Liver (tissue), 9 donors: ENCODE results near the gene CLMN. TPM values are rescaled to one million over a fixed set of nuclear protein-coding genes. Genes with fewer than 3 reads are reported as not detected.

Experiments used
- DNase-seq: peaks from one replicate; pipeline ENCODE4 v3.0.0-alpha.2; 2017; ENCODE audit warnings: low spot score
- H3K27ac ChIP-seq, 2 donors: one replicate each; pipeline ENCODE4 v1.7.0; 2013; ENCODE audit warnings: inconsistent platforms in 2 of 2, low read length in 2 of 2, control low read depth in 1 of 2, low read depth in 1 of 2, mild to moderate bottlenecking in 1 of 2
- H3K27me3 ChIP-seq, 4 donors: one replicate each; pipeline versions ENCODE4 v1.6.1 to v1.7.0; 2013; ENCODE audit warnings: low read length in 3 of 4, inconsistent platforms in 1 of 4, mild to moderate bottlenecking in 1 of 4, moderate library complexity in 1 of 4; ENCODE audit not compliant: control insufficient read depth in 4 of 4, insufficient read depth in 4 of 4
- H3K36me3 ChIP-seq, 4 donors: one replicate each; pipeline versions ENCODE4 v1.6.1 to v1.7.0; 2013; ENCODE audit warnings: low read length in 3 of 4, mild to moderate bottlenecking in 3 of 4, low read depth in 1 of 4, moderate library complexity in 1 of 4; ENCODE audit not compliant: control insufficient read depth in 4 of 4, insufficient read depth in 3 of 4
- H3K4me1 ChIP-seq, 4 donors: one replicate each; pipeline versions ENCODE4 v1.6.1 to v1.7.0; 2013; ENCODE audit warnings: low read length in 3 of 4, mild to moderate bottlenecking in 3 of 4, moderate library complexity in 1 of 4; ENCODE audit not compliant: control insufficient read depth in 4 of 4, insufficient read depth in 4 of 4
- H3K4me3 ChIP-seq, 3 donors: one replicate each; pipeline versions ENCODE4 v1.6.1 to v1.7.0; 2013; ENCODE audit warnings: low read length in 3 of 3, control low read depth in 1 of 3, low read depth in 1 of 3, mild to moderate bottlenecking in 1 of 3
- H3K9ac ChIP-seq, 2 donors: one replicate each; pipeline ENCODE4 v1.7.0; 2013; ENCODE audit warnings: low read length in 2 of 2, mild to moderate bottlenecking in 2 of 2, moderate library complexity in 2 of 2, control low read depth in 1 of 2, low read depth in 1 of 2
- H3K9me3 ChIP-seq, 4 donors: one replicate each; pipeline versions ENCODE4 v1.6.1 to v1.7.0; 2013; ENCODE audit warnings: low read length in 3 of 4; ENCODE audit not compliant: control insufficient read depth in 4 of 4
- ATF3 ChIP-seq: IDR thresholded peaks from 2 replicates; pipeline ENCODE4 v1.6.1; 2016; ENCODE audit warnings: antibody characterized with exemption
- EGR1 ChIP-seq, 2 donors: IDR thresholded peaks; 2 replicates each; pipeline ENCODE4 v1.6.1; 2016 to 2018; ENCODE audit warnings: antibody characterized with exemption in 2 of 2, low read depth in 2 of 2
- FOXA1 ChIP-seq: IDR thresholded peaks from 2 replicates; pipeline ENCODE4 v1.6.1; 2016; ENCODE audit warnings: antibody characterized with exemption
- FOXA2 ChIP-seq: IDR thresholded peaks from 2 replicates; pipeline ENCODE4 v1.6.1; 2016; ENCODE audit warnings: antibody characterized with exemption
- GABPA ChIP-seq, 2 donors: IDR thresholded peaks in 1 of 2; conservative IDR thresholded peaks in 1 of 2; 2 replicates each; pipeline ENCODE4 v1.6.1; 2016; ENCODE audit warnings: antibody characterized with exemption in 2 of 2, mild to moderate bottlenecking in 1 of 2, moderate library complexity in 1 of 2
- HNF4A ChIP-seq, 2 donors: conservative IDR thresholded peaks; 2 replicates each; pipeline ENCODE4 v1.6.1; 2016; ENCODE audit warnings: antibody characterized with exemption in 2 of 2, mild to moderate bottlenecking in 2 of 2
- HNF4G ChIP-seq: IDR thresholded peaks from 2 replicates; pipeline ENCODE4 v1.6.1; 2016; ENCODE audit warnings: antibody characterized with exemption
- JUND ChIP-seq, 2 donors: IDR thresholded peaks; 2 replicates each; pipeline ENCODE4 v1.6.1; 2016; ENCODE audit warnings: antibody characterized with exemption in 2 of 2
- MAX ChIP-seq: IDR thresholded peaks from 2 replicates; pipeline ENCODE4 v1.6.1; 2016; ENCODE audit warnings: antibody characterized with exemption
- RAD21 ChIP-seq, 2 donors: IDR thresholded peaks; 2 replicates each; pipeline ENCODE4 v1.6.1; 2016; ENCODE audit warnings: antibody characterized with exemption in 2 of 2, mild to moderate bottlenecking in 2 of 2
- RXRA ChIP-seq, 2 donors: IDR thresholded peaks; 2 replicates each; pipeline ENCODE4 v1.6.1; 2017 to 2018; ENCODE audit warnings: antibody characterized with exemption in 2 of 2, mild to moderate bottlenecking in 1 of 2
- SP1 ChIP-seq: IDR thresholded peaks from 2 replicates; pipeline ENCODE4 v1.6.1; 2018; ENCODE audit warnings: antibody characterized with exemption, mild to moderate bottlenecking
- TAF1 ChIP-seq: conservative IDR thresholded peaks from 2 replicates; pipeline ENCODE4 v1.6.1; 2016; ENCODE audit warnings: antibody characterized with exemption, mild to moderate bottlenecking
- YY1 ChIP-seq: IDR thresholded peaks from 2 replicates; pipeline ENCODE4 v1.6.1; 2016; ENCODE audit warnings: antibody characterized with exemption, mild to moderate bottlenecking
- WGBS: extraction: QIAGEN DNeasy Blood & Tissue Kit; methylation state at CpG from one replicate; pipeline ENCODE4 v1.1.7; 2013; 5-methylcytosine and 5-hydroxymethylcytosine counted together
- polyA plus RNA-seq, 2 donors: library from polyadenylated mRNA; stranded (reverse) in 1 of 2; unstranded in 1 of 2; fragments of 200-250 nt in 1 of 2; fragments of >200 nt in 1 of 2; fragmentation: Nextera tagmentation in 1 of 2; extraction: Ambion mirVana in 1 of 2; gene quantifications; one replicate each; pipeline versions ENCODE4 v1.2.1 to v1.2.3, GENCODE V29; 2013 to 2015
- total RNA-seq, 2 donors: library from RNA; depleted of rRNA; stranded (reverse); fragments of >200 nt; gene quantifications; one replicate each; pipeline ENCODE4 v1.2.3, GENCODE V29; 2014
- TF ChIP-seq, protein P1 (sequence below): IDR thresholded peaks from 2 replicates; pipeline ENCODE4 v1.6.1; 2016; ENCODE audit warnings: antibody characterized with exemption, mild to moderate bottlenecking
- TF ChIP-seq, protein P2 (sequence below): fragments of 150-350 bp; IDR thresholded peaks from 2 replicates; pipeline ENCODE4 v1.5.1; 2017; ENCODE audit warnings: improper control_type of control experiment, low read depth, low read length; ENCODE audit not compliant: missing input control
- TF ChIP-seq, protein P3 (sequence below): IDR thresholded peaks from 2 replicates; pipeline ENCODE4 v1.6.1; 2016; ENCODE audit warnings: antibody characterized with exemption
- donor health status: healthy.
- donor health status: healthy.
- donor health status: healthy.
- donor health status: healthy.
- donor health status: healthy.

The CLMN gene
- total and polyA plus RNA-seq, 4 donors: 6.0 to 41.1 (median 24.1) TPM

DNA sequence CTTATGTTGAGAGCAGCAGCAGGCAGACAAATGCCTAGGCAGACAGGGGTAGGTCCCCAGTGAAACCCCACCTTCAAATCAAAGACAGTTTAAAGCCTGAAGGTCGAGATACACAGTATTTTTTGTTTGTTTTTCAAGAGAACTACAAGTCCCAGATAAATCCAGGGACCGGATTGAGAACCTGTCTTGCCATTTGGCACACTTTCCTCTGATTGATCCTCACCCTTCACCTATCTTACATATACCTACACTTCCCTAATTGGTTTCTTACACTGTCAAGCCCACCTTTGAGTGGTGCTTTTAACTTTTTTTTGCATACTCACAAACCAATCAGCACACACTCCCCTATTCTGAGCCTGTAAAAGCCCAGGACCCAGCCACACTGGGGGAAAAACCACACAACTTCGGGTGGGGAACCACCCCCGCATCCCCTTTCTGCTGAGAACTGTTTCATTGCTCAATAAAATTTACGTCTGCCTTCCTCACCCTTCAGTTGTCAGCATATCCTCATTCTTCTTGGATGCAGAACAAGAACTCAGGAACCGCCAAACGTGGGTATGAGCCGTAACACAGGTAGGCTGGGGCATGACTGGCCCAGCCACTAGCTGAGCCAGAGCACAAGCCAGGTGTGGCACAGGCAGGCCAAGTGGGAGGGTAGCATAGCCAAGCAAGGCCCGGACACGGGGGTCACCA is 173.5 kb downstream of the CLMN start:
- no peak overlapping the region for H3K4me3 ChIP-seq
- H3K36me3 ChIP-seq: no peaks in the 10 kb centered on the region
- peaks cover 7 to 30% (median 17%) of the 10 kb centered on the region in 4 donors for H3K4me1 ChIP-seq
- no peak overlapping the region for H3K9ac ChIP-seq
- H3K27me3 ChIP-seq: no peaks in the 10 kb centered on the region
- WGBS: 61% methylated on average over 10 of the region's 10 CpGs
- TF ChIP-seq SP1 (no peak), MAX (no peak), RAD21 (IDR thresholded peaks at IDR 0.05) (no peak), TAF1 (no peak), GABPA (IDR thresholded peaks at IDR 0.05 in 1 of 2, conservative IDR thresholded peaks at IDR 0.05 in 1 of 2) (no peak), HNF4G (no peak), YY1 (no peak), JUND (IDR thresholded peaks at IDR 0.05) (no peak), FOXA1 (no peak), FOXA2 (no peak), HNF4A (conservative IDR thresholded peaks at IDR 0.05) (no peak), RXRA (IDR thresholded peaks at IDR 0.05) (no peak), ATF3 (no peak)
- TF ChIP-seq, protein P1, sequence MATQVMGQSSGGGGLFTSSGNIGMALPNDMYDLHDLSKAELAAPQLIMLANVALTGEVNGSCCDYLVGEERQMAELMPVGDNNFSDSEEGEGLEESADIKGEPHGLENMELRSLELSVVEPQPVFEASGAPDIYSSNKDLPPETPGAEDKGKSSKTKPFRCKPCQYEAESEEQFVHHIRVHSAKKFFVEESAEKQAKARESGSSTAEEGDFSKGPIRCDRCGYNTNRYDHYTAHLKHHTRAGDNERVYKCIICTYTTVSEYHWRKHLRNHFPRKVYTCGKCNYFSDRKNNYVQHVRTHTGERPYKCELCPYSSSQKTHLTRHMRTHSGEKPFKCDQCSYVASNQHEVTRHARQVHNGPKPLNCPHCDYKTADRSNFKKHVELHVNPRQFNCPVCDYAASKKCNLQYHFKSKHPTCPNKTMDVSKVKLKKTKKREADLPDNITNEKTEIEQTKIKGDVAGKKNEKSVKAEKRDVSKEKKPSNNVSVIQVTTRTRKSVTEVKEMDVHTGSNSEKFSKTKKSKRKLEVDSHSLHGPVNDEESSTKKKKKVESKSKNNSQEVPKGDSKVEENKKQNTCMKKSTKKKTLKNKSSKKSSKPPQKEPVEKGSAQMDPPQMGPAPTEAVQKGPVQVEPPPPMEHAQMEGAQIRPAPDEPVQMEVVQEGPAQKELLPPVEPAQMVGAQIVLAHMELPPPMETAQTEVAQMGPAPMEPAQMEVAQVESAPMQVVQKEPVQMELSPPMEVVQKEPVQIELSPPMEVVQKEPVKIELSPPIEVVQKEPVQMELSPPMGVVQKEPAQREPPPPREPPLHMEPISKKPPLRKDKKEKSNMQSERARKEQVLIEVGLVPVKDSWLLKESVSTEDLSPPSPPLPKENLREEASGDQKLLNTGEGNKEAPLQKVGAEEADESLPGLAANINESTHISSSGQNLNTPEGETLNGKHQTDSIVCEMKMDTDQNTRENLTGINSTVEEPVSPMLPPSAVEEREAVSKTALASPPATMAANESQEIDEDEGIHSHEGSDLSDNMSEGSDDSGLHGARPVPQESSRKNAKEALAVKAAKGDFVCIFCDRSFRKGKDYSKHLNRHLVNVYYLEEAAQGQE: no peak
- TF ChIP-seq, protein P2, sequence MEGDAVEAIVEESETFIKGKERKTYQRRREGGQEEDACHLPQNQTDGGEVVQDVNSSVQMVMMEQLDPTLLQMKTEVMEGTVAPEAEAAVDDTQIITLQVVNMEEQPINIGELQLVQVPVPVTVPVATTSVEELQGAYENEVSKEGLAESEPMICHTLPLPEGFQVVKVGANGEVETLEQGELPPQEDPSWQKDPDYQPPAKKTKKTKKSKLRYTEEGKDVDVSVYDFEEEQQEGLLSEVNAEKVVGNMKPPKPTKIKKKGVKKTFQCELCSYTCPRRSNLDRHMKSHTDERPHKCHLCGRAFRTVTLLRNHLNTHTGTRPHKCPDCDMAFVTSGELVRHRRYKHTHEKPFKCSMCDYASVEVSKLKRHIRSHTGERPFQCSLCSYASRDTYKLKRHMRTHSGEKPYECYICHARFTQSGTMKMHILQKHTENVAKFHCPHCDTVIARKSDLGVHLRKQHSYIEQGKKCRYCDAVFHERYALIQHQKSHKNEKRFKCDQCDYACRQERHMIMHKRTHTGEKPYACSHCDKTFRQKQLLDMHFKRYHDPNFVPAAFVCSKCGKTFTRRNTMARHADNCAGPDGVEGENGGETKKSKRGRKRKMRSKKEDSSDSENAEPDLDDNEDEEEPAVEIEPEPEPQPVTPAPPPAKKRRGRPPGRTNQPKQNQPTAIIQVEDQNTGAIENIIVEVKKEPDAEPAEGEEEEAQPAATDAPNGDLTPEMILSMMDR: no peak
- H3K9me3 ChIP-seq: no peaks in the 10 kb centered on the region
- peak overlapping the region; percentile 11 to 28 for H3K27ac ChIP-seq
- DNase-seq: no peak

DNA sequence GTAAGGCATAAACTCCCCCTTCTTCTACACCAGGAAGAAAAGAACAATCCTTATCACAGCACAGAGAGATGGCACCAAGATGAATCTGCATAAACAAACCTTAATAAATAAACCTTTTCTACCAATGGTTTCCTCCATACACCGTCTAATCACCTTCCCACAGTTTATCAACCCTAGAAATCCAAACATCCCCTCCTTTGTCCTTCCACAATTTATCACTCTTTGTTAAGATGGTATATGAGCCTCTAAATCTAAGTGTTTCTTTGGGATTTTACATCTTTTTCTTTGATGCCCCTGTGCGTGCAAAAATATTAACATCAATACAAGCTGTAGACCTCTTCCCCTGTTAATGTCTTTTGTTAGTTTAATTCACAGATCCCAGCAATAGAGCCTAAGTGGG is 174.9 kb downstream of the CLMN start:
- Histone ChIP-seq H3K36me3 (no peaks in the 10 kb centered on the region), H3K4me1 (peaks cover 7 to 36% (median 18%) of the 10 kb centered on the region in 4 donors), H3K27me3 (no peaks in the 10 kb centered on the region), H3K9me3 (no peaks in the 10 kb centered on the region), H3K9ac (no peak overlapping the region), H3K27ac (peak overlapping the region; percentile 67 to 73), H3K4me3 (no peak overlapping the region)
- DNase-seq: no peak
- 88% methylated on average over 2 of the region's 2 CpGs for WGBS
- no peak for TF ChIP-seq MAX
- no peak for TF ChIP-seq FOXA2
- no peak for TF ChIP-seq HNF4G
- TF ChIP-seq, protein P1: no peak
- TF ChIP-seq, protein P3, sequence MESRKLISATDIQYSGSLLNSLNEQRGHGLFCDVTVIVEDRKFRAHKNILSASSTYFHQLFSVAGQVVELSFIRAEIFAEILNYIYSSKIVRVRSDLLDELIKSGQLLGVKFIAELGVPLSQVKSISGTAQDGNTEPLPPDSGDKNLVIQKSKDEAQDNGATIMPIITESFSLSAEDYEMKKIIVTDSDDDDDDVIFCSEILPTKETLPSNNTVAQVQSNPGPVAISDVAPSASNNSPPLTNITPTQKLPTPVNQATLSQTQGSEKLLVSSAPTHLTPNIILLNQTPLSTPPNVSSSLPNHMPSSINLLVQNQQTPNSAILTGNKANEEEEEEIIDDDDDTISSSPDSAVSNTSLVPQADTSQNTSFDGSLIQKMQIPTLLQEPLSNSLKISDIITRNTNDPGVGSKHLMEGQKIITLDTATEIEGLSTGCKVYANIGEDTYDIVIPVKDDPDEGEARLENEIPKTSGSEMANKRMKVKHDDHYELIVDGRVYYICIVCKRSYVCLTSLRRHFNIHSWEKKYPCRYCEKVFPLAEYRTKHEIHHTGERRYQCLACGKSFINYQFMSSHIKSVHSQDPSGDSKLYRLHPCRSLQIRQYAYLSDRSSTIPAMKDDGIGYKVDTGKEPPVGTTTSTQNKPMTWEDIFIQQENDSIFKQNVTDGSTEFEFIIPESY: no peak
- no peak for TF ChIP-seq EGR1 (IDR thresholded peaks at IDR 0.05; ENCODE audit: low read depth in 2 of 2)
- no peak for TF ChIP-seq HNF4A (conservative IDR thresholded peaks at IDR 0.05)
- no peak for TF ChIP-seq RXRA (IDR thresholded peaks at IDR 0.05)
- TF ChIP-seq JUND (IDR thresholded peaks at IDR 0.05): no peak
- TF ChIP-seq RAD21 (IDR thresholded peaks at IDR 0.05): no peak
- TF ChIP-seq YY1: no peak
